ENCODE data around the gene OBSCN. TPM values are rescaled to one million over a fixed set of nuclear protein-coding genes. Genes with fewer than 3 reads are reported as not detected.

The OBSCN gene
- total RNA-seq, 1 donor from 2014 or later, result 17.5 TPM

DNA sequence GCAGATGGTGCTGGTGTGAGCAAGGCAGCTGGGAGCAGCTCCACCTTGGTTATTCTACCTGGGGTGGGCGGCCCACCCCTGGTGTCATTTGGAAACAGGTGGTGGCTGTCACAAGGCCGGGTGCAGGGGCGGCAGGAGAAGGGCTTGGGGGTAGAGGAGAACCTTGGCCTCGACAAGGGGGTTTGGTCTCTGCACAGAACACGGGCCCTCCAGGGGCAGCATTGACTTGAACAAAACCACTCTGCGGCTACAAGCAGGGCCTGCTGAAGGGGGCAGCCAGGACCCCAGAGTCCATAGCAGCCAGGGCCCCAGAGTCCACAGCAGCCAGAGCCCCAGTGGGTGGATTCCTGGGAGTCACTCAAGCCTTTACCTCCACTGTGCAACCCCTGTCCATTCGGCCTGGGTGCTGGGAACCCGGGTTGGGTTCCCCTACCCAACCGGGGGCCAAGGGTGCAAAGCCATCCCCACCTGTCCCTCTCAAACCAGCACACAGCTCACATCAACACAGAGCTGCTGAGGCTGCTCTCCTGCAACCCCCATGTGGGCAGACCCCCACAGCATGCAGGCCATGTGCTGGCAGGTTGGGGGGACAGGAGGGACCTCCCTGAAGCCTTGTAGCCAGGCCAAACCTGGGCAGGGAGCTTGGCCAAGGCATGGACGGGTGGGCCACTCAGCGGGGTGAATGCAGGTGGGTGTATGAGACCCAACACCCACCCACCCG, 191.1 kb downstream of the OBSCN start:
- Mint-ChIP-seq H3K27me3 (ENCODE audit: low read depth, unreplicated experiment) (no peaks in the 10 kb centered on the region), H3K27ac (ENCODE audit: unreplicated experiment) (no peak overlapping the region), H3K9me3 (ENCODE audit: unreplicated experiment) (no peaks in the 10 kb centered on the region), H3K36me3 (ENCODE audit: low read depth, unreplicated experiment) (peaks cover 20% of the 10 kb centered on the region), H3K4me3 (ENCODE audit: unreplicated experiment) (no peak overlapping the region), H3K4me1 (ENCODE audit: low read depth, unreplicated experiment) (peaks cover 3% of the 10 kb centered on the region)
- Histone ChIP-seq H3K9me3 (ENCODE audit: insufficient read depth, low read depth, low read length) (no peaks in the 10 kb centered on the region), H3K27ac (ENCODE audit: low read depth, low read length) (no peak overlapping the region), H3K4me1 (ENCODE audit: insufficient read depth, low read length) (peaks cover 4% of the 10 kb centered on the region), H4K20me1 (ENCODE audit: insufficient read depth, low read length) (peaks cover 71% of the 10 kb centered on the region), H3K4me3 (ENCODE audit: insufficient read depth, low read depth, low read length) (no peak overlapping the region), H3K9ac (ENCODE audit: low read length) (no peak overlapping the region), H2AFZ (ENCODE audit: low read depth, low read length) (no peak overlapping the region), H3K4me2 (ENCODE audit: low read length) (no peak overlapping the region), H3K36me3 (ENCODE audit: insufficient read depth, low read length) (peaks cover 8% of the 10 kb centered on the region), H3K79me2 (ENCODE audit: insufficient read depth, low read length) (peaks cover 39% of the 10 kb centered on the region), H3K27me3 (ENCODE audit: insufficient read depth, low read length) (no peaks in the 10 kb centered on the region)
- DNase-seq (ENCODE audit: low read depth) (no peak), FAIRE-seq (no peak)
- no peak for TF ChIP-seq EZH2 (IDR thresholded peaks at IDR 0.05; ENCODE audit: insufficient read depth, low read length)
- TF ChIP-seq, protein P1, sequence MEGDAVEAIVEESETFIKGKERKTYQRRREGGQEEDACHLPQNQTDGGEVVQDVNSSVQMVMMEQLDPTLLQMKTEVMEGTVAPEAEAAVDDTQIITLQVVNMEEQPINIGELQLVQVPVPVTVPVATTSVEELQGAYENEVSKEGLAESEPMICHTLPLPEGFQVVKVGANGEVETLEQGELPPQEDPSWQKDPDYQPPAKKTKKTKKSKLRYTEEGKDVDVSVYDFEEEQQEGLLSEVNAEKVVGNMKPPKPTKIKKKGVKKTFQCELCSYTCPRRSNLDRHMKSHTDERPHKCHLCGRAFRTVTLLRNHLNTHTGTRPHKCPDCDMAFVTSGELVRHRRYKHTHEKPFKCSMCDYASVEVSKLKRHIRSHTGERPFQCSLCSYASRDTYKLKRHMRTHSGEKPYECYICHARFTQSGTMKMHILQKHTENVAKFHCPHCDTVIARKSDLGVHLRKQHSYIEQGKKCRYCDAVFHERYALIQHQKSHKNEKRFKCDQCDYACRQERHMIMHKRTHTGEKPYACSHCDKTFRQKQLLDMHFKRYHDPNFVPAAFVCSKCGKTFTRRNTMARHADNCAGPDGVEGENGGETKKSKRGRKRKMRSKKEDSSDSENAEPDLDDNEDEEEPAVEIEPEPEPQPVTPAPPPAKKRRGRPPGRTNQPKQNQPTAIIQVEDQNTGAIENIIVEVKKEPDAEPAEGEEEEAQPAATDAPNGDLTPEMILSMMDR (IDR thresholded peaks at IDR 0.05; ENCODE audit: insufficient read depth, low read depth, low read length), result no peak

DNA sequence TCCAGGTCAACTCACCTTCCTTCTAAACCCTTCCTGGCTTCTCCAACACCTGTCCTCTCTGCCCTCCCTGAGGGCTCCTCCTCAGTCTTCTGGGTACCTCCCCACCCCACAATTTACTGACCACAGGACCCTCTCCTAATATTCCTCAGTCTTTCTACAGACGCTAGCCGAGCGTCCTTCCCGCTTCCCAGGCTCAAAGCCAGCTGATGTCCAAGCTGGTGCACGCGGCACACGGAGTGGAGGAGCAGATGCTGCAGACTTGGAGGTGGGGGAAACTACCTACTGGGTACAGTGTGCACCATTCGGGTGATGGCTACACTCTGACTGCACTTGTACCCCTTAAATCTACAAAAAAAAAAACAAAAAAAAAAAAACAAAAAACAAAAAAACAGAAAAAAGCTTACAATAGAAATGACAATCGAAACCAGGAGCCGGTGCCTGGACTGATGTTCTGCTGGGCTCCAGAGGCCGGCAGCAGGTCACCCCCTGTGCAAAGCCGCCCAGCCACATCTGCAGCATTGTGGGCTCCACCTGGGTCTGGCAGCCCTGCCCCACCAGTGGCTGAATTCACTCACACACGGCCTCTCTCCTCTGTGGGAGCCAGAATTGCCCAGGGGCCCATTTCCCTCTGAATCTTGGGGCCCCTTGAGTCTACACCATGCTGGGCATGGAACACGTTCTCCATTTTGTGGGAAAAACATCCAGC, 191.8 kb downstream of the OBSCN start:
- no peak for DNase-seq (ENCODE audit: low read depth)
- H3K36me3 ChIP-seq (ENCODE audit: insufficient read depth, low read length), result peaks cover 8% of the 10 kb centered on the region
- H3K36me3 Mint-ChIP-seq (ENCODE audit: low read depth, unreplicated experiment), result peaks cover 20% of the 10 kb centered on the region

More for the DNA sequence above, 191.8 kb downstream of the OBSCN start:
- H3K4me1 Mint-ChIP-seq (ENCODE audit: low read depth, unreplicated experiment), result peaks cover 6% of the 10 kb centered on the region
- FAIRE-seq, result no peak
- peaks cover 75% of the 10 kb centered on the region for H4K20me1 ChIP-seq (ENCODE audit: insufficient read depth, low read length)
- no peak overlapping the region for H3K4me2 ChIP-seq (ENCODE audit: low read length)
- H3K27ac Mint-ChIP-seq (ENCODE audit: unreplicated experiment), result no peak overlapping the region
- no peak overlapping the region for H3K27ac ChIP-seq (ENCODE audit: low read depth, low read length)
- no peak overlapping the region for H2AFZ ChIP-seq (ENCODE audit: low read depth, low read length)
- H3K4me3 ChIP-seq (ENCODE audit: insufficient read depth, low read depth, low read length), result no peak overlapping the region
- no peak overlapping the region for H3K9ac ChIP-seq (ENCODE audit: low read length)
- H3K9me3 ChIP-seq (ENCODE audit: insufficient read depth, low read depth, low read length), result no peaks in the 10 kb centered on the region
- no peak for TF ChIP-seq EZH2 (IDR thresholded peaks at IDR 0.05; ENCODE audit: insufficient read depth, low read length)
- TF ChIP-seq, protein P1 (IDR thresholded peaks at IDR 0.05; ENCODE audit: insufficient read depth, low read depth, low read length), result no peak
- H3K4me3 Mint-ChIP-seq (ENCODE audit: unreplicated experiment), result no peak overlapping the region
- no peaks in the 10 kb centered on the region for H3K27me3 ChIP-seq (ENCODE audit: insufficient read depth, low read length)
- H3K27me3 Mint-ChIP-seq (ENCODE audit: low read depth, unreplicated experiment), result no peaks in the 10 kb centered on the region
- H3K79me2 ChIP-seq (ENCODE audit: insufficient read depth, low read length), result peaks cover 47% of the 10 kb centered on the region
- peaks cover 4% of the 10 kb centered on the region for H3K4me1 ChIP-seq (ENCODE audit: insufficient read depth, low read length)
- H3K9me3 Mint-ChIP-seq (ENCODE audit: unreplicated experiment), result no peaks in the 10 kb centered on the region
